GM18858 (cell line): ENCODE measurements around the gene SPECC1L.
"Not testable (repeated sequence)": the region's sequence is repeated elsewhere in the genome, so short reads cannot be mapped to it uniquely, and the experiment has no call there.

Experiments used
- ATAC-seq: cut with Tn5 transposase; IDR thresholded peaks from one replicate; pipeline ENCODE4 v1.9.1; 2021; ENCODE audit not compliant: unreplicated experiment

The SPECC1L gene

GRCh38 chr22:24270556-24271385 lies at the start of gene SPECC1L:
Gene SPECC1L, plus strand, starts transcription at chr22:24270831. Its CDS starts 31,401 bp downstream, at chr22:24302232.
- ATAC-seq: peak; percentile 65

GRCh38 chr22:24224468-24224867 lies 46.2 kb upstream of the SPECC1L start:
- ATAC-seq: no peak

DNA sequence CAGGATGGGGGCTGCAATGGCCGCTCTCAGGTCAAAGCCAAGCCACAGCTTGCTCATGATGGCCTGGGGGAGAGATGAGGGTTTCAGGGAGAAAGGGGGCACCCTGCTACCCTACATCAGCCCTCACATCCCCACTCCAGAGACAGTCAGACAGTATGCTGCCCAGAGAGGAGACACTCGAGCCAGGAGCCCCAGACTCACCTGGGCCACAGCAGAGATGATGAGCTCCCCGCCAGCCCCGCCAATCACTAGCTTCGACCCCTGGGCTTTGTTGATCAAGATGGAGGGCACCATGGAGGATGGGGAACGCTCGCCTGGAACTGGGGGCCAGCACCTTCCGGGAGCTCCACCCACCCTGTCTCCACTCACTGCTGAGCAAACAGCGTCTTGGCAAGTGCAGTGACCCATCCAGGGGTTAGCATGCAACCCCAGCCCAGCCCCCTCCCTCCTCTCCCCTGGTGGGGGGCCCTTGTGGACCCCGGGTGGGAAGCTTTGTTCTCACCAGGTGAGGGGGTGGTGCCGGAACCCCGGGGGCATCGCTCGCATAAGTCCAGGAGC lies 45.5 kb upstream of the SPECC1L start:
- ATAC-seq: no peak

DNA sequence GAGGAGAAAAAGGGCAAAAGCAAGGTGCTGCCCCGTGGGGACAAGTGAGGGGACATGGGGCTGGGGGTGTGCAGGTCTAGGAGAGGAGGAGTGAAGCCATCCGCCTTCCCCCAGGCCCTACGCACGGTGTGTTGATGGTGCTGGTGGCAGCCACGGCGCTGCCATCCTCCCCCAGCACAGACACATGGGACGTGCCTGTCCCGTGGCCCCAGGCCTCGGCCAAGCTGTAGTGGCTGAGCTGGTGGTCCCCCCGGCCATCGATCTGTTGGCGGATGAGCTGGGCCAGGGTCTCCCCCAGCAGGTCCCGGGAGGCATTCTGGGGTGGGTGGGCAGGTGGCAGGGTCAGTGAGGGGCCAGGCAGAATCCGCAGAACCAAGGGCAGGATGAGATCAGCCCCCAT lies 44.7 kb upstream of the SPECC1L start:
- ATAC-seq: no peak

- ATAC-seq: no peak
Observed at GRCh38 chr22:24230911-24231656, 39.5 kb upstream of the SPECC1L start.

GRCh38 chr22:24231706-24232105 lies 38.9 kb upstream of the SPECC1L start:
- no peak for ATAC-seq

DNA sequence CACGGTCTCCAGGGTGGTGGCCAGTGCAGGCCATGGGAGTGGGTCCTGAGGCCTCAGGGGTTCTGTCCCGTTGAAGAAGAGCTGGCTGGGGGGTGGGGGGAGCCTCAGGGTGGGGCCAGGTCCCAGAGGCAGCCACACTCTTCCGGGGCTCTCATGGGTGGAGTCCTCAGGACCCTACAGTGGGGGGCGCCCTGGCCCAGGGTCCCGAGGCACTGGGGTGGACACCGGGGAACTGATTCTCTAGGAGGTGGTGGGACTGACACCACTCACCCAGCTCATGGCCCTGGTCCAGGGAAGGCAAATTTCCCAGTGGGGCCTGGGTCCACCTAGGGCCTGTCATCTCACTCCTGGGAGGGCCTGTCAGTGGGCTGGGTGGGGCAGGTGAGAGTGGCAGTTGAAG lies 38.5 kb upstream of the SPECC1L start:
- no peak for ATAC-seq

GRCh38 chr22:24232725-24233124 lies 37.9 kb upstream of the SPECC1L start:
- no peak for ATAC-seq

- ATAC-seq: no peak
Observed at GRCh38 chr22:24233235-24233634, 37.4 kb upstream of the SPECC1L start.

- ATAC-seq: no peak
Observed at GRCh38 chr22:24233816-24234215, 36.8 kb upstream of the SPECC1L start.

GRCh38 chr22:24235315-24235714 lies 35.3 kb upstream of the SPECC1L start:
- no peak for ATAC-seq

- ATAC-seq: no peak
Observed at GRCh38 chr22:24236656-24237055, 34.0 kb upstream of the SPECC1L start.

DNA sequence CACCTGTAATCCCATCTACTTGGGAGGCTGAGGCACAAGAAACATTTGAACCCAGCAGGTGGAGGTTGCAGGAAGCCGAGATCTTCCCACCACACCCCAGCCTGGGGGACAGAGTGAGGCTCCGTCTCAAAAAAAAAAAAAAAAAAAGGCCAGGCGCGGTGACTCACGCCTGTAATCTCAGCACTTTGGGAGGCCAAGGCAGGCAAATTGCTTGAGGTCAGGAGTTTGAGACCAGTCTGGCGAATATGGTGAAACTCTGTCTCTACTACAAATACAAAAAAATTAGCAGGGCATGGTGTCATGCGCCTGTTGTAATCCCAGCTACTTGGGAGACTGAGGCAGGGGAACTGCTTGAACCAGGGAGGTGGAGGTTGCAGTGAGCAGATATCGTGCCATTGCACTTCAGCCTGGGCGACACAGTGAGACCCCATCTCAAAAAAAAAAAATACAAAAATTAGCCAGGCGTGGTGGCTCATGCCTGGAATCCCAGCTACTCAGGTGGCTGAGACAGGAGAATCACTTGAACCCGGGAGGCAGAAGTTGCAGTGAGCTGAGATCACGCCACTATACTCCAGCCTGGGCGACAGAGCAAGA lies 32.4 kb upstream of the SPECC1L start:
- ATAC-seq: not testable (repeated sequence)

- ATAC-seq: no peak
Observed at GRCh38 chr22:24240381-24240780, 30.2 kb upstream of the SPECC1L start.

DNA sequence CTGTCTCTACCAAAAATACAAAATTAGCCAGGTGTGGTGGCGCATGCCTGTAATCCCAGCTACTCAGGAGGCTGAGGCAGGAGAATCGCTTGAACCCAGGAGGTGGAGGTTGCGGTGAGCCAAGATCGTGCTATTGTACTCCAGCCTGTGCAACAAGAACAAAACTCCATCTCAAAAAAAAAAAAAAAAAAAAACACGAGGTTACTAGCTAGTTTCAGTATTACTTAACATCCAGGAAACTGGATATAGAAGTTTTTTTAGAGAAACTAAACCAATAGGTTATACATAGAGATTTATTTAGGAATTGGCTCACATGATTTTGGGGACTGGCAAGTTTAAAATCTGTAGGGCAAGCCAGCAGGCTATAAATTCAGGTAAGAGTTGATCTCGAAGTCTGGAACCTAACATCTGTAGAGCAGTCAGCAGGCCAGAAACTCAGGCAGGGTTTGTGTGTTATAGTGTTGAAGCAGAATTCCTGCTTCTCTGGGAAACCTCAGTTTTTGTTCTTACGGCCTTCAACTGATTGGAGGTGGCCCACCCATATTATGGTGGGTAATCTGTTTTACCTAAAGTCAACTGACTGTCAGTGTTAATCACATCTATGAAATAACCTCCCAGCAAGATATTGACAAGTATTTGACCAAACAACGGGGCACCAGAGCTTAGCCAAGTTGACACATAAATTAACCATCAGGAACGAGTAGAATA lies 29.5 kb upstream of the SPECC1L start:
- not testable (repeated sequence) for ATAC-seq

GRCh38 chr22:24243417-24243816 lies 27.2 kb upstream of the SPECC1L start:
- not testable (repeated sequence) for ATAC-seq

DNA sequence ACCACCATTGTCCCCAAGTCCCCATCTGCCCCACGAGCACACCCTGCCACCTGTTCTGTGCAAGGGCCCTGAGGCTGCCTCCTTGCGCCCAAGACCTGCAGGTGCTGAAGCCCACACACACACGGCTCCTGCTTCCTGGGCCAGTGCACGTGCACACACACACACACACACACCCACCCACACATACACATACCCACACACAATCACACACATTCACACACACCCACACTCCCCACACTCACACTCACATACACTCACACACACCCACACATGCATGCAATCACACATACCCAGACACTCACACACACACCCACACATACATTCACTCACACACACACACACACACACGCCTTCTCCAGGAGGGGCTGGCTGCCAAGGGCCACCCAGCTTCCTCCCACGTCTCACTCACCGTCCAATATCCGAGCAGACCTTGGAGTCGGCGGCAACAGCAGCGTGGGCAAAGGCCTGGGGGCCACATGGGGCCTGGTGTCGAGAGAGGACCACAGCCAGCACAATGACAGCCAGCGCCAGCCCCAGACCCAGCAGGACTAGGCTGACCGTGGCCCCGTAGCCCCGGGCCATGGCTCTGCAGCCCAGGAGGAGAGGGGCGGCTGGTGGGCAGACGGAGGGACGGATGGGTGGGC lies 26.4 kb upstream of the SPECC1L start:
- no peak for ATAC-seq

DNA sequence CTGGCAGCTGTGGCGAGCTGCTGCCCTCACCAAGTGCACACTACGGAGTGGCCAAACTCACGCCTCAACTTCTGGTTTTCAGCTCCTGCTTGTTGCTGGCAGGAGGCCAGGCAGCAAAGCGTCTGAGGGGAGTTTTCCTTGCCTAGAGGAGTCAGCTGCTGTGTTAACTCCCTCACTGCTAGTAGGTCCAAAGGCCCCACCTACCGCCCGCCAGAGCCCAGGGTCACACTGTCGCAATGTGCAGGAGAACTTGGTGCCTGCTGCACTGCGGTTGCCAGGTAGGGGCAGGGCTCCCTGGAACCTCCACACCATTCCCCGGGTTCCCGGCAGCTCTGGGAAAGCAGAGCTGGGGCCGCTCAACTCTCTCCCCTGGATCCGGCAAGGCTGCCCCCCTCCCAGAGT lies 25.6 kb upstream of the SPECC1L start, which contains the start of gene GGT5:
TSS of gene GGT5 (minus strand) at position 53 of the 402 bp plus-strand sequence. CDS start 357 bp downstream, outside the sequence.
- ATAC-seq: not testable (repeated sequence)

DNA sequence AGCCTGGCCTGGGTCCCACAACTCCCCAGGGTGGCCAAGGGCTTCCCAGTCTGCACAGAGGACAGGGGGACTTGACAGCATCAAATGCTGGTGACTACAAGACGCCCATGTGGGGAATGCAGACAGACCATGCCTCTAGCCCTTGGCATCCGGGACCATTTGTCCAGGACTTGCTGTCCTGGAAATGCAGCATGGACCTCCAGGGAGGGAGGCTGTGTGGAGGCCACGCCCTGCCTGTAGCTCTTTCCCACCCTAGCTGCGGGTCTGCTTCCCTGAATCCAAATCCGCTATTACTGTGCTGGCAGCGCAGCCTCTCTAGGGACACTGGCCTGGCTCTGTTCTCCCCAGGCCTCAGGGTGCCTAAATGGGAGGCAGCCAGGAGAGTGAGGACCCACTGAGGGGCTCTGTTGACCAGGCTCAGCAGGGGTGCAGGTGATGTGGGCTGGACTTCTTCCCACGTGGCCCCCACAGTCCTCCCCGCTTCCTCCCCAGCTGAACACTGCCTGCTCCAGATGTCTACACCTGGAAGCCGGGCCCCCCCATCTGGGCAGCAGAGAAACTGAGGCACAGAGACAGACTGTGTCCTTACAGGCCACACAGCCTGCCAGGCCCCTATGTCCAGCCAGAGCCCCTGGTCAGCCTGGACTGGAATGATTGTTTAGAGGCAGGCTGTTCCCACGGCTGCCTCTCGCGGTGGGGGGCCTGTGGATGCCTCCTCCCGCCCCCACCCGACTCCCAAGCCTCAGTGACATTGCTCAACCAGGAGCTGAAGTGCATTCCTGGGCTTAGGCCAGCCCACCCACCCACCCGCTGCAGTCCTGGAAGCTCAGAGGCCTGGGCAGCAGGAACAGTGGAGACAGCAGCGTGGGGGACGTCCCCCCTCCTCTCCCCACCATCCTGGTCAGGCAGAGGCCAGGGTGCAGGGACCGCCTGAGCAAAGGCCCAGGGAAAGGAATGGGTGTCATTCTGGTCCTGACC lies 24.8 kb upstream of the SPECC1L start:
- ATAC-seq: not testable (repeated sequence)
